ENCODE measurements around the gene S100A4.
"Not testable (repeated sequence)": the region's sequence is repeated elsewhere in the genome, so short reads cannot be mapped to it uniquely, and the experiment has no call there.

The S100A4 gene

GRCh38 chr1:153533689-153534201 is 11.9 kb downstream of the S100A4 start:
- DNase-seq (ENCODE audit: low read depth): peak; percentile 84

GRCh38 chr1:153532769-153533599 is 12.6 kb downstream of the S100A4 start:
- DNase-seq (ENCODE audit: low read depth): peak; percentile 88

- no peak for DNase-seq (ENCODE audit: low read depth)
Observed at GRCh38 chr1:153532181-153532580, 13.4 kb downstream of the S100A4 start.

GRCh38 chr1:153531638-153532037 is 14.0 kb downstream of the S100A4 start:
- DNase-seq (ENCODE audit: low read depth): no peak

- no peak for DNase-seq (ENCODE audit: low read depth)
Observed at GRCh38 chr1:153527683-153528040, 17.9 kb downstream of the S100A4 start.

- no peak for DNase-seq (ENCODE audit: low read depth)
Observed at GRCh38 chr1:153527023-153527682, 18.5 kb downstream of the S100A4 start.

GRCh38 chr1:153526132-153526543 is 19.5 kb downstream of the S100A4 start:
- DNase-seq (ENCODE audit: low read depth): no peak

- DNase-seq (ENCODE audit: low read depth): no peak
Observed at GRCh38 chr1:153525088-153525728, 20.4 kb downstream of the S100A4 start.

- not testable (repeated sequence) for DNase-seq (ENCODE audit: low read depth)
Observed at GRCh38 chr1:153522353-153523048, 23.1 kb downstream of the S100A4 start.

- not testable (repeated sequence) for DNase-seq (ENCODE audit: low read depth)
Observed at GRCh38 chr1:153521808-153522207, 23.8 kb downstream of the S100A4 start.

- DNase-seq (ENCODE audit: low read depth): no peak
Observed at GRCh38 chr1:153520818-153521476, 24.7 kb downstream of the S100A4 start.

- DNase-seq (ENCODE audit: low read depth): not testable (repeated sequence)
Observed at GRCh38 chr1:153520137-153520691, 25.4 kb downstream of the S100A4 start.

- no peak for DNase-seq (ENCODE audit: low read depth)
Observed at GRCh38 chr1:153519242-153519641, 26.4 kb downstream of the S100A4 start.

GRCh38 chr1:153515504-153516394 is 29.9 kb downstream of the S100A4 start:
- DNase-seq (ENCODE audit: low read depth): no peak

- no peak for DNase-seq (ENCODE audit: low read depth)
Observed at GRCh38 chr1:153513666-153514065, 31.9 kb downstream of the S100A4 start.

GRCh38 chr1:153513023-153513422 is 32.6 kb downstream of the S100A4 start:
- no peak for DNase-seq (ENCODE audit: low read depth)

GRCh38 chr1:153510984-153511410 is 34.6 kb downstream of the S100A4 start:
- peak; percentile 71 for DNase-seq (ENCODE audit: low read depth)

- no peak for DNase-seq (ENCODE audit: low read depth)
Observed at GRCh38 chr1:153509729-153510354, 35.8 kb downstream of the S100A4 start.

GRCh38 chr1:153509036-153509435 is 36.6 kb downstream of the S100A4 start:
- no peak for DNase-seq (ENCODE audit: low read depth)

All from fibroblast of the conjunctiva (primary cell).